SK-N-SH (cell line): Measurements from ENCODE around the gene ALPG. TPM values are rescaled to one million over a fixed set of nuclear protein-coding genes. Genes with fewer than 3 reads are reported as not detected.

Source experiments
- CTCF ChIA-PET: fragments of 300-600, 350-600 bp; formaldehyde crosslinking; extraction: SDS; loops from one replicate; lab custom pipeline; 2021; lab: Yijun Ruan, JAX
- POLR2A ChIA-PET: fragments of 350-600 bp; sonication (Branson Sonifier 250); formaldehyde crosslinking; extraction: SDS; loops from one replicate; lab custom pipeline; 2020; ENCODE audit warnings: antibody characterized with exemption, inconsistent platforms; lab: Yijun Ruan, JAX
- DNase-seq: peaks from one replicate; pipeline ENCODE4 v3.0.0; 2012
- H2AFZ ChIP-seq: fragments of 200-600 bp; sonication (generic); 2 replicates; pipeline ENCODE4 v1.8.1; 2016; ENCODE audit warnings: antibody characterized with exemption, mild to moderate bottlenecking, low read depth
- H3F3A ChIP-seq: fragments of 200-600 bp; sonication (generic); replicated peaks from 2 replicates; pipeline ENCODE3; 2016; ENCODE audit warnings: antibody characterized with exemption, mild to moderate bottlenecking; ENCODE audit not compliant: insufficient read depth
- H3K27ac ChIP-seq, 2 experiments: fragments of 200-500 bp in 1 of 2; fragments of 200-600 bp in 1 of 2; sonication (Bioruptor generic) in 1 of 2; sonication (generic), shearing (Covaris generic) in 1 of 2; 2 replicates each; pipeline versions ENCODE4 v1.5.1 to v1.6.1; 2014 to 2016; ENCODE audit warnings: low read depth in 2 of 2, inconsistent platforms in 1 of 2, low read length in 1 of 2, mild to moderate bottlenecking in 1 of 2, mixed read lengths in 1 of 2
- H3K27me3 ChIP-seq: fragments of 200-600 bp; sonication (generic), shearing (Covaris generic); 2 replicates; pipeline ENCODE4 v1.6.1; 2016; ENCODE audit warnings: mixed run types; ENCODE audit not compliant: insufficient read depth
- H3K36me3 ChIP-seq, 2 experiments: fragments of 200-500 bp in 1 of 2; fragments of 200-600 bp in 1 of 2; sonication (Bioruptor generic) in 1 of 2; sonication (generic) in 1 of 2; replicated peaks in 1 of 2; 2 replicates each; pipeline versions ENCODE3 to v1.5.1; 2014 to 2016; ENCODE audit warnings: low read length in 1 of 2, mild to moderate bottlenecking in 1 of 2; ENCODE audit not compliant: insufficient read depth in 2 of 2, control insufficient read depth in 1 of 2
- H3K4me1 ChIP-seq, 2 experiments: fragments of 200-500 bp in 1 of 2; fragments of 200-600 bp in 1 of 2; sonication (Bioruptor generic) in 1 of 2; sonication (generic), shearing (Covaris generic) in 1 of 2; 2 replicates each; pipeline versions ENCODE4 v1.5.1 to v1.6.1; 2014 to 2016; ENCODE audit warnings: low read depth in 1 of 2, low read length in 1 of 2, mixed run types in 1 of 2; ENCODE audit not compliant: insufficient read depth in 2 of 2, control insufficient read depth in 1 of 2
- H3K4me2 ChIP-seq: fragments of 200-600 bp; sonication (generic), shearing (Covaris generic); 2 replicates; pipeline ENCODE4 v1.6.1; 2017; ENCODE audit warnings: mixed run types
- H3K4me3 ChIP-seq, 2 experiments: fragments of 200-500 bp in 1 of 2; fragments of 200-600 bp in 1 of 2; sonication (Bioruptor generic) in 1 of 2; sonication (generic), shearing (Covaris generic) in 1 of 2; 2 replicates each; pipeline versions ENCODE4 v1.5.1 to v1.8.1; 2014 to 2016; ENCODE audit warnings: low read depth in 2 of 2, inconsistent platforms in 1 of 2, low read length in 1 of 2, mild to moderate bottlenecking in 1 of 2, mixed read lengths in 1 of 2, moderate library complexity in 1 of 2
- H3K79me2 ChIP-seq: fragments of 200-600 bp; sonication (generic); 2 replicates; pipeline ENCODE4 v1.8.1; 2017; ENCODE audit warnings: mild to moderate bottlenecking; ENCODE audit not compliant: insufficient read depth
- H3K9ac ChIP-seq: fragments of 200-600 bp; sonication (generic); 2 replicates; pipeline ENCODE4 v1.6.1; 2017; ENCODE audit warnings: mixed run types
- H3K9me2 ChIP-seq: fragments of 200-600 bp; sonication (generic); 2 replicates; pipeline ENCODE4 v1.6.1; 2017; ENCODE audit warnings: mixed run types
- H3K9me3 ChIP-seq: fragments of 200-600 bp; sonication (generic); 2 replicates; pipeline ENCODE4 v1.6.1; 2017; ENCODE audit warnings: mixed run types, mild to moderate bottlenecking, moderate library complexity
- H4K20me1 ChIP-seq: fragments of 200-600 bp; sonication (generic); 2 replicates; pipeline ENCODE4 v1.6.1; 2017; ENCODE audit warnings: mild to moderate bottlenecking, mixed run types; ENCODE audit not compliant: insufficient read depth
- ELF1 ChIP-seq: IDR thresholded peaks from 2 replicates; pipeline ENCODE4 v1.4.0; 2012
- EZH2phosphoT487 ChIP-seq: fragments of 200-600 bp; sonication (generic); IDR thresholded peaks from 2 replicates; pipeline ENCODE4 v1.6.1; 2017; ENCODE audit warnings: low read depth, mixed run types, mild to moderate bottlenecking, antibody characterized with exemption, moderate library complexity, borderline replicate concordance
- GABPA ChIP-seq: IDR thresholded peaks from 2 replicates; pipeline ENCODE4 v1.4.0; 2012; ENCODE audit warnings: low read depth, mild to moderate bottlenecking
- GATA2 ChIP-seq: sonication (generic); formaldehyde crosslinking; IDR thresholded peaks from 2 replicates; pipeline ENCODE4 v1.5.0; 2020; ENCODE audit warnings: mild to moderate bottlenecking, missing genetic modification reagents
- IRF3 ChIP-seq: fragments of 150-350 bp; IDR thresholded peaks from 2 replicates; pipeline ENCODE4 v1.6.1; 2016; ENCODE audit warnings: mild to moderate bottlenecking, low read depth, low read length
- MXI1 ChIP-seq: IDR thresholded peaks from 2 replicates; pipeline ENCODE4 v1.6.1; 2012; ENCODE audit warnings: mild to moderate bottlenecking, low read depth, low read length, improper control_type of control experiment
- NRF1 ChIP-seq: IDR thresholded peaks from 2 replicates; pipeline ENCODE4 v1.6.1; 2012; ENCODE audit warnings: low read depth, mild to moderate bottlenecking, low read length
- RFX5 ChIP-seq: IDR thresholded peaks from 2 replicates; pipeline ENCODE4 v1.6.1; 2012; ENCODE audit warnings: mild to moderate bottlenecking, improper control_type of control experiment, low read length
- RXRA ChIP-seq: IDR thresholded peaks from 2 replicates; pipeline ENCODE4 v1.4.0; 2012; ENCODE audit warnings: low read depth, mild to moderate bottlenecking, borderline replicate concordance
- SIN3A ChIP-seq: IDR thresholded peaks from 2 replicates; pipeline ENCODE4 v1.6.1; 2012; ENCODE audit warnings: low read depth, mild to moderate bottlenecking, low read length, moderate library complexity, borderline replicate concordance
- SMC3 ChIP-seq: IDR thresholded peaks from 2 replicates; pipeline ENCODE4 v1.6.1; 2012; ENCODE audit warnings: low read depth, low read length, improper control_type of control experiment
- TCF12 ChIP-seq: IDR thresholded peaks from 2 replicates; pipeline ENCODE4 v1.4.0; 2012
- TEAD4 ChIP-seq: IDR thresholded peaks from 2 replicates; pipeline ENCODE4 v1.4.0; 2012; ENCODE audit warnings: mild to moderate bottlenecking, borderline replicate concordance; ENCODE audit not compliant: insufficient read depth
- WGBS: methylation state at CpG from one replicate; pipeline ENCODE4 v1.1.6; 2017; ENCODE audit warnings: low lambda C conversion rate; 5-methylcytosine and 5-hydroxymethylcytosine counted together
- polyA plus RNA-seq, 3 experiments: library from polyadenylated mRNA; depleted of rRNA; stranded (reverse); fragments of >200 nt; gene quantifications; 2 replicates each; pipeline ENCODE4 v1.2.3, GENCODE V29; 2012
- TF ChIP-seq, protein P1 (sequence below): IDR thresholded peaks from 2 replicates; pipeline ENCODE4 v1.4.0; 2012; ENCODE audit warnings: low read depth, borderline replicate concordance
- TF ChIP-seq, protein P2 (sequence below): IDR thresholded peaks from 2 replicates; pipeline ENCODE4 v1.4.0; 2012; ENCODE audit warnings: low read depth, borderline replicate concordance
- TF ChIP-seq, protein P3 (sequence below): IDR thresholded peaks from 2 replicates; pipeline ENCODE4 v1.4.0; 2012; ENCODE audit warnings: low read depth
- TF ChIP-seq, protein P4 (sequence below): IDR thresholded peaks from 2 replicates; pipeline ENCODE4; 2012
- TF ChIP-seq, protein P5 (sequence below): fragments of 150-350 bp; IDR thresholded peaks from 2 replicates; pipeline ENCODE4 v1.6.1; 2017; ENCODE audit warnings: antibody characterized with exemption, low read length, low read depth, borderline replicate concordance

The ALPG gene
- polyA plus RNA-seq, 1 of the 3 experiments (the other 2 are of a cell fraction): not detected

DNA sequence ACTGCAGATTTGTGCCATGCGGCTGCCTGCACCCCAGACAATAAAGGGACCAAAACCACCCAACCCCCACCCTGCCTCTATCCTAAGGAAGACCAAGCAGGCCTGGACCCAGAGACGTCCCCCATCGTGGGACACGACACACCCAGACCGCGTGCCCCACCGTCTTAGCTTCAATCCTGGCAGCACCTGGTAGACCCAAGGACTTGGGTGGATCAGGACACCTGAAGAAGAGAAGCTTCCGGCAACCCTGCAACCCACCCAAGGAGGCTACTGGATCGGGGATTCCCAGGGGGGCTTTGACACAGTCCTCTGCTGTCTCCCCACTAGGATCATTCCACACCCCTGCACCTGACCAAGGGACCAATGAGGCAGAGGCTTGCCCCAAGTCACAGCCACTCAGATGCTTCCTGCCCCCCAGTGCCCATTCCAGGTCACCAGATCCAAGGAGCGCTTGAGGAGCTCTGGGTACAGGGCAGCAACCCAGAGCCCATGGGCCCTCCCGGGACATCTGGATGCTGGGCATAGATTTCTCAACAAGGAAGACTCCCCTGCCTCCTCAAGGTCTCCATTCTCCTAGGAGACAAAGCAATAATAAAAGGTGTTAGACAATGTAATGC, 52.9 kb downstream of the ALPG start:
- DNase-seq: no peak
- no peak for TF ChIP-seq SIN3A
- TF ChIP-seq, protein P1, sequence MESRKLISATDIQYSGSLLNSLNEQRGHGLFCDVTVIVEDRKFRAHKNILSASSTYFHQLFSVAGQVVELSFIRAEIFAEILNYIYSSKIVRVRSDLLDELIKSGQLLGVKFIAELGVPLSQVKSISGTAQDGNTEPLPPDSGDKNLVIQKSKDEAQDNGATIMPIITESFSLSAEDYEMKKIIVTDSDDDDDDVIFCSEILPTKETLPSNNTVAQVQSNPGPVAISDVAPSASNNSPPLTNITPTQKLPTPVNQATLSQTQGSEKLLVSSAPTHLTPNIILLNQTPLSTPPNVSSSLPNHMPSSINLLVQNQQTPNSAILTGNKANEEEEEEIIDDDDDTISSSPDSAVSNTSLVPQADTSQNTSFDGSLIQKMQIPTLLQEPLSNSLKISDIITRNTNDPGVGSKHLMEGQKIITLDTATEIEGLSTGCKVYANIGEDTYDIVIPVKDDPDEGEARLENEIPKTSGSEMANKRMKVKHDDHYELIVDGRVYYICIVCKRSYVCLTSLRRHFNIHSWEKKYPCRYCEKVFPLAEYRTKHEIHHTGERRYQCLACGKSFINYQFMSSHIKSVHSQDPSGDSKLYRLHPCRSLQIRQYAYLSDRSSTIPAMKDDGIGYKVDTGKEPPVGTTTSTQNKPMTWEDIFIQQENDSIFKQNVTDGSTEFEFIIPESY: no peak
- TF ChIP-seq EZH2phosphoT487: no peak
- TF ChIP-seq, protein P2, sequence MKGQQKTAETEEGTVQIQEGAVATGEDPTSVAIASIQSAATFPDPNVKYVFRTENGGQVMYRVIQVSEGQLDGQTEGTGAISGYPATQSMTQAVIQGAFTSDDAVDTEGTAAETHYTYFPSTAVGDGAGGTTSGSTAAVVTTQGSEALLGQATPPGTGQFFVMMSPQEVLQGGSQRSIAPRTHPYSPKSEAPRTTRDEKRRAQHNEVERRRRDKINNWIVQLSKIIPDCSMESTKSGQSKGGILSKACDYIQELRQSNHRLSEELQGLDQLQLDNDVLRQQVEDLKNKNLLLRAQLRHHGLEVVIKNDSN: no peak
- no peak for TF ChIP-seq TEAD4
- TF ChIP-seq IRF3: no peak
- TF ChIP-seq, protein P3, sequence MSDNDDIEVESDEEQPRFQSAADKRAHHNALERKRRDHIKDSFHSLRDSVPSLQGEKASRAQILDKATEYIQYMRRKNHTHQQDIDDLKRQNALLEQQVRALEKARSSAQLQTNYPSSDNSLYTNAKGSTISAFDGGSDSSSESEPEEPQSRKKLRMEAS: no peak
- no peak for TF ChIP-seq GATA2
- no peak for TF ChIP-seq GABPA
- TF ChIP-seq RFX5: no peak
- no peak for TF ChIP-seq MXI1
- TF ChIP-seq ELF1: no peak
- TF ChIP-seq RXRA: no peak
- TF ChIP-seq TCF12: no peak
- TF ChIP-seq, protein P4, sequence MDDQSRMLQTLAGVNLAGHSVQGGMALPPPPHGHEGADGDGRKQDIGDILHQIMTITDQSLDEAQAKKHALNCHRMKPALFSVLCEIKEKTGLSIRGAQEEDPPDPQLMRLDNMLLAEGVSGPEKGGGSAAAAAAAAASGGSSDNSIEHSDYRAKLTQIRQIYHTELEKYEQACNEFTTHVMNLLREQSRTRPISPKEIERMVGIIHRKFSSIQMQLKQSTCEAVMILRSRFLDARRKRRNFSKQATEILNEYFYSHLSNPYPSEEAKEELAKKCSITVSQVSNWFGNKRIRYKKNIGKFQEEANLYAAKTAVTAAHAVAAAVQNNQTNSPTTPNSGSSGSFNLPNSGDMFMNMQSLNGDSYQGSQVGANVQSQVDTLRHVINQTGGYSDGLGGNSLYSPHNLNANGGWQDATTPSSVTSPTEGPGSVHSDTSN: no peak
- TF ChIP-seq, protein P5, sequence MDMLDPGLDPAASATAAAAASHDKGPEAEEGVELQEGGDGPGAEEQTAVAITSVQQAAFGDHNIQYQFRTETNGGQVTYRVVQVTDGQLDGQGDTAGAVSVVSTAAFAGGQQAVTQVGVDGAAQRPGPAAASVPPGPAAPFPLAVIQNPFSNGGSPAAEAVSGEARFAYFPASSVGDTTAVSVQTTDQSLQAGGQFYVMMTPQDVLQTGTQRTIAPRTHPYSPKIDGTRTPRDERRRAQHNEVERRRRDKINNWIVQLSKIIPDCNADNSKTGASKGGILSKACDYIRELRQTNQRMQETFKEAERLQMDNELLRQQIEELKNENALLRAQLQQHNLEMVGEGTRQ: no peak
- TF ChIP-seq NRF1: no peak
- TF ChIP-seq SMC3: no peak
- CTCF ChIA-PET: interaction anchor here (0.8 to 1.5 kb wide), 3 partner anchors 20 to 64 kb away, joined by 3 to 4 read pairs (median 3); no protein-coding TSS in a partner anchor
- 51% methylated on average over 5 of the region's 11 CpGs for WGBS
- no peak overlapping the region for H3K27ac ChIP-seq
- no peaks in the 10 kb centered on the region for H3K9me2 ChIP-seq
- H3K79me2 ChIP-seq: no peaks in the 10 kb centered on the region
- no peak overlapping the region for H3K9ac ChIP-seq
- no peaks in the 10 kb centered on the region for H4K20me1 ChIP-seq
- peaks cover 9% of the 10 kb centered on the region for H3K27me3 ChIP-seq
- H2AFZ ChIP-seq: no peak overlapping the region
- no peaks in the 10 kb centered on the region for H3K36me3 ChIP-seq
- H3K4me3 ChIP-seq: no peak overlapping the region
- POLR2A ChIA-PET: no interaction called here
- no peaks in the 10 kb centered on the region for H3K4me1 ChIP-seq
- H3F3A ChIP-seq: peaks cover 3% of the 10 kb centered on the region
- no peak overlapping the region for H3K4me2 ChIP-seq
- H3K9me3 ChIP-seq: no peaks in the 10 kb centered on the region
